Duodenal mucosa (tissue), 2 donors: Measurements from ENCODE around the gene UBE2Z.
"Not testable (repeated sequence)": the region's sequence is repeated elsewhere in the genome, so short reads cannot be mapped to it uniquely, and the experiment has no call there.

Experiments
- H3K27ac ChIP-seq: one replicate; pipeline ENCODE4 v1.7.0; 2013; ENCODE audit warnings: low read depth, low read length
- H3K27me3 ChIP-seq, 2 donors: one replicate each; pipeline ENCODE4 v1.7.0; 2013; ENCODE audit warnings: low read length in 2 of 2, control low read depth in 1 of 2; ENCODE audit not compliant: insufficient read depth in 2 of 2, control insufficient read depth in 1 of 2
- H3K36me3 ChIP-seq, 2 donors: one replicate each; pipeline ENCODE4 v1.7.0; 2013; ENCODE audit warnings: low read length in 2 of 2, control low read depth in 1 of 2; ENCODE audit not compliant: insufficient read depth in 2 of 2, control insufficient read depth in 1 of 2
- H3K4me1 ChIP-seq, 2 donors: one replicate each; pipeline ENCODE4 v1.7.0; 2013; ENCODE audit warnings: low read length in 2 of 2, control low read depth in 1 of 2; ENCODE audit not compliant: insufficient read depth in 2 of 2, control insufficient read depth in 1 of 2
- H3K4me3 ChIP-seq, 2 donors: one replicate each; pipeline ENCODE4 v1.7.0; 2013; ENCODE audit warnings: low read length in 2 of 2, low read depth in 1 of 2
- H3K9ac ChIP-seq, 2 donors: one replicate each; pipeline ENCODE4 v1.7.0; 2013; ENCODE audit warnings: low read length in 2 of 2, low read depth in 1 of 2
- H3K9me3 ChIP-seq, 2 donors: one replicate each; pipeline ENCODE4 v1.7.0; 2013; ENCODE audit warnings: low read length in 2 of 2, control low read depth in 1 of 2; ENCODE audit not compliant: control insufficient read depth in 1 of 2

Gene UBE2Z

GRCh38 chr17:48908047-48908843 is at the start of gene UBE2Z:
Gene UBE2Z (plus strand): TSS chr17:48908407. CDS start chr17:48908504, 97 bp downstream.
- Histone ChIP-seq H3K27me3 (no peaks in the 10 kb centered on the region), H3K4me3 (peak within 1 kb of the TSS; percentile 84 to 94), H3K9ac (peak within 1 kb of the TSS; percentile 77 to 89), H3K27ac (peak within 1 kb of the TSS; percentile 83), H3K4me1 (peaks cover 28 to 31% of the 10 kb centered on the region in 2 donors), H3K36me3 (peaks cover 8 to 26% of the 10 kb centered on the region in 2 donors), H3K9me3 (no peaks in the 10 kb centered on the region)

- Histone ChIP-seq H3K4me3 (no peak overlapping the region), H3K27ac (no peak overlapping the region), H3K27me3 (no peaks in the 10 kb centered on the region), H3K4me1 (no peaks in the 10 kb centered on the region), H3K9ac (no peak overlapping the region), H3K9me3 (no peaks in the 10 kb centered on the region), H3K36me3 (peaks cover 45 to 80% of the 10 kb centered on the region in 2 donors)
These were observed 48.2 kb upstream of the UBE2Z start for GRCh38 chr17:48860034-48860433.

- no peaks in the 10 kb centered on the region for H3K9me3 ChIP-seq
- no peaks in the 10 kb centered on the region for H3K4me1 ChIP-seq
- no peak overlapping the region for H3K9ac ChIP-seq
- no peak overlapping the region for H3K27ac ChIP-seq
- no peaks in the 10 kb centered on the region for H3K27me3 ChIP-seq
- H3K4me3 ChIP-seq = no peak overlapping the region
- H3K36me3 ChIP-seq = peaks cover 41 to 77% of the 10 kb centered on the region in 2 donors
These were observed 47.8 kb upstream of the UBE2Z start for GRCh38 chr17:48860456-48860855.

- Histone ChIP-seq H3K4me1 (peaks cover 47 to 53% of the 10 kb centered on the region in 2 donors), H3K9ac (no peak overlapping the region), H3K27me3 (no peaks in the 10 kb centered on the region), H3K27ac (no peak overlapping the region), H3K4me3 (no peak overlapping the region), H3K36me3 (peaks cover 14 to 15% of the 10 kb centered on the region in 2 donors), H3K9me3 (no peaks in the 10 kb centered on the region)
These were observed 39.2 kb upstream of the UBE2Z start for GRCh38 chr17:48868916-48869500.

- H3K9ac ChIP-seq = no peak overlapping the region
- H3K36me3 ChIP-seq = peaks cover 5 to 6% of the 10 kb centered on the region in 2 donors
- no peak overlapping the region for H3K27ac ChIP-seq
- no peaks in the 10 kb centered on the region for H3K9me3 ChIP-seq
- no peak overlapping the region for H3K4me3 ChIP-seq
- no peaks in the 10 kb centered on the region for H3K27me3 ChIP-seq
- H3K4me1 ChIP-seq = peaks cover 47 to 53% of the 10 kb centered on the region in 2 donors
These were observed 38.3 kb upstream of the UBE2Z start for GRCh38 chr17:48869821-48870318.

GRCh38 chr17:48871035-48871550 is 37.1 kb upstream of the UBE2Z start:
- Histone ChIP-seq H3K36me3 (peaks cover 1 to 3% of the 10 kb centered on the region in 2 donors), H3K4me1 (peaks cover 47 to 53% of the 10 kb centered on the region in 2 donors), H3K9ac (peak overlapping the region in 1 of 2 donors; percentile 58), H3K27me3 (no peaks in the 10 kb centered on the region), H3K9me3 (no peaks in the 10 kb centered on the region), H3K27ac (no peak overlapping the region), H3K4me3 (no peak overlapping the region)

GRCh38 chr17:48871551-48872351 is 36.5 kb upstream of the UBE2Z start:
- Histone ChIP-seq H3K27ac (peak overlapping the region; percentile 52), H3K9ac (peak overlapping the region; percentile 31 to 58), H3K4me1 (peaks cover 47 to 53% of the 10 kb centered on the region in 2 donors), H3K27me3 (no peaks in the 10 kb centered on the region), H3K9me3 (no peaks in the 10 kb centered on the region), H3K4me3 (peak overlapping the region in 1 of 2 donors; percentile 21), H3K36me3 (no peaks in the 10 kb centered on the region)

GRCh38 chr17:48872409-48872808 is 35.8 kb upstream of the UBE2Z start:
- not testable (repeated sequence) for H3K36me3 ChIP-seq, H3K9me3 ChIP-seq, H3K27me3 ChIP-seq, H3K4me3 ChIP-seq
- peak overlapping the region; percentile 31 to 58 for H3K9ac ChIP-seq
- H3K27ac ChIP-seq = peak overlapping the region; percentile 52
- H3K4me1 ChIP-seq = peaks cover 47 to 53% of the 10 kb centered on the region in 2 donors

- no peaks in the 10 kb centered on the region for H3K27me3 ChIP-seq
- no peak overlapping the region for H3K9ac ChIP-seq
- H3K4me3 ChIP-seq = no peak overlapping the region
- H3K9me3 ChIP-seq = no peaks in the 10 kb centered on the region
- H3K4me1 ChIP-seq = peaks cover 47 to 53% of the 10 kb centered on the region in 2 donors
- H3K27ac ChIP-seq = no peak overlapping the region
- no peaks in the 10 kb centered on the region for H3K36me3 ChIP-seq
These were observed 35.0 kb upstream of the UBE2Z start for GRCh38 chr17:48873209-48873608.
